MCF 10A (cell line): ENCODE data around the gene MBOAT2. TPM values are rescaled to one million over a fixed set of nuclear protein-coding genes. Genes with fewer than 3 reads are reported as not detected.

Experiments
- BruUV-seq: library from RNA; stranded (reverse); fragments of 400-500 nt; replicated peaks from 2 replicates; lab custom pipeline; 2021; lab: Mats Ljungman, UMichigan
- CTCF ChIA-PET: fragments of 300-600 bp; sonication (Branson Sonifier 250); formaldehyde crosslinking; extraction: SDS; loops from one replicate; lab custom pipeline; 2021; ENCODE audit warnings: antibody characterized with exemption, inconsistent platforms; lab: Yijun Ruan, JAX
- POLR2A ChIA-PET: fragments of 300-600, 350-650 bp; sonication (Branson Sonifier 250); formaldehyde crosslinking; extraction: SDS; loops from one replicate; lab custom pipeline; 2020; ENCODE audit warnings: antibody characterized with exemption, inconsistent platforms; lab: Yijun Ruan, JAX
- DNase-seq: peaks from one replicate; pipeline ENCODE4 v3.0.0-alpha.2; 2018; ENCODE audit not compliant: unreplicated experiment
- H3K27ac Mint-ChIP-seq: one replicate; pipeline ENCODE4 v1.8.0; 2022; ENCODE audit warnings: mild to moderate bottlenecking, low read depth, mixed read lengths; ENCODE audit not compliant: unreplicated experiment
- H3K27me3 Mint-ChIP-seq: one replicate; pipeline ENCODE4 v1.8.0; 2022; ENCODE audit warnings: mixed read lengths; ENCODE audit not compliant: insufficient read depth, unreplicated experiment
- H3K36me3 Mint-ChIP-seq: one replicate; pipeline ENCODE4 v1.8.0; 2022; ENCODE audit warnings: mild to moderate bottlenecking, moderate library complexity, mixed read lengths; ENCODE audit not compliant: insufficient read depth, unreplicated experiment
- H3K4me1 Mint-ChIP-seq: one replicate; pipeline ENCODE4 v1.8.0; 2022; ENCODE audit warnings: mixed read lengths; ENCODE audit not compliant: insufficient read depth, unreplicated experiment
- H3K4me3 Mint-ChIP-seq: one replicate; pipeline ENCODE4 v1.8.0; 2022; ENCODE audit warnings: mild to moderate bottlenecking, moderate library complexity, mixed read lengths; ENCODE audit not compliant: unreplicated experiment
- H3K9me3 Mint-ChIP-seq: one replicate; pipeline ENCODE4 v1.8.0; 2022; ENCODE audit warnings: mixed read lengths; ENCODE audit not compliant: unreplicated experiment
- intact Hi-C: fragments of 100-400 bp; cut with micrococcal nuclease; formaldehyde crosslinking; loops from 2 replicates; pipeline ENCODE4 v1.14.1; 2022
- total RNA-seq: library from RNA; stranded (reverse); gene quantifications from 2 replicates; pipeline ENCODE4 v1.2.3, GENCODE V29; 2022
- TF ChIP-seq, protein P1 (sequence below): fragments of 200-600 bp; IDR thresholded peaks from one replicate; pipeline ENCODE4 v1.8.0; 2022; ENCODE audit warnings: antibody characterized with exemption, mild to moderate bottlenecking; ENCODE audit not compliant: unreplicated experiment

Gene MBOAT2
- total RNA-seq, 1 experiment from 2014 or later: 34.7 TPM

GRCh38 chr2:8983571-8983970 is 19.9 kb downstream of the MBOAT2 start:
- peaks cover 25% of the 10 kb centered on the region for H3K4me1 Mint-ChIP-seq
- intact Hi-C loops: no loop called here
- no peak overlapping the region for H3K4me3 Mint-ChIP-seq
- no peaks in the 10 kb centered on the region for H3K9me3 Mint-ChIP-seq
- TF ChIP-seq, protein P1, sequence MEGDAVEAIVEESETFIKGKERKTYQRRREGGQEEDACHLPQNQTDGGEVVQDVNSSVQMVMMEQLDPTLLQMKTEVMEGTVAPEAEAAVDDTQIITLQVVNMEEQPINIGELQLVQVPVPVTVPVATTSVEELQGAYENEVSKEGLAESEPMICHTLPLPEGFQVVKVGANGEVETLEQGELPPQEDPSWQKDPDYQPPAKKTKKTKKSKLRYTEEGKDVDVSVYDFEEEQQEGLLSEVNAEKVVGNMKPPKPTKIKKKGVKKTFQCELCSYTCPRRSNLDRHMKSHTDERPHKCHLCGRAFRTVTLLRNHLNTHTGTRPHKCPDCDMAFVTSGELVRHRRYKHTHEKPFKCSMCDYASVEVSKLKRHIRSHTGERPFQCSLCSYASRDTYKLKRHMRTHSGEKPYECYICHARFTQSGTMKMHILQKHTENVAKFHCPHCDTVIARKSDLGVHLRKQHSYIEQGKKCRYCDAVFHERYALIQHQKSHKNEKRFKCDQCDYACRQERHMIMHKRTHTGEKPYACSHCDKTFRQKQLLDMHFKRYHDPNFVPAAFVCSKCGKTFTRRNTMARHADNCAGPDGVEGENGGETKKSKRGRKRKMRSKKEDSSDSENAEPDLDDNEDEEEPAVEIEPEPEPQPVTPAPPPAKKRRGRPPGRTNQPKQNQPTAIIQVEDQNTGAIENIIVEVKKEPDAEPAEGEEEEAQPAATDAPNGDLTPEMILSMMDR: no peak
- no peak overlapping the region for H3K27ac Mint-ChIP-seq
- no peak for DNase-seq
- no TSS peak for BruUV-seq
- CTCF ChIA-PET: interaction anchor here (1.0 kb wide), 1 partner anchor 110 kb away, joined by 4 read pairs; no protein-coding TSS in a partner anchor
- no peaks in the 10 kb centered on the region for H3K27me3 Mint-ChIP-seq
- no peaks in the 10 kb centered on the region for H3K36me3 Mint-ChIP-seq
- POLR2A ChIA-PET: interaction anchor here (1.3 to 1.6 kb wide), 2 partner anchors 10 to 19 kb away, joined by 3 to 8 read pairs; no protein-coding TSS in a partner anchor

DNA sequence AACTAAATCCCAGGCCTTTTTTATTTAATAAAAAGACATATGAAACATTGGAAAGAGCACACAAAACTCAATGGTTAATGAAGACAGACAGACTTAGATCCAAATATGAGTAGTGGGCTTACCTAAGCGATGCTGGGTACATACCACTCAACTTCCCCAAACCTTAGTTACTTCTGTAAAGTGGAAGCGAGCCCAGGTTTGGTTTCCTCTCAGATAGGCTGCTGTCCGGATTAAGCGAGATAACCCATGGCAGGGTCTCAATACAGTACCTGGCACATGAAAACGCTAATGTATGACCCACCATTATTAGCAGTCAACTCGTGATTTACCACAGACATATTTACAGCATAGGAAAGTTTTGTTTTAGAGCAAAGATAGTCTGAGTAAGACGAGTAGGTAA is 21.6 kb downstream of the MBOAT2 start:
- H3K4me1 Mint-ChIP-seq: peaks cover 17% of the 10 kb centered on the region
- no peaks in the 10 kb centered on the region for H3K36me3 Mint-ChIP-seq
- BruUV-seq: no TSS peak
- no peak overlapping the region for H3K27ac Mint-ChIP-seq
- TF ChIP-seq, protein P1: no peak
- intact Hi-C loops: no loop called here
- CTCF ChIA-PET: no interaction called here
- no peak for DNase-seq
- no peaks in the 10 kb centered on the region for H3K9me3 Mint-ChIP-seq
- POLR2A ChIA-PET: interaction anchor here (0.9 kb wide), 1 partner anchor 11 kb away, joined by 3 read pairs; no protein-coding TSS in a partner anchor
- no peak overlapping the region for H3K4me3 Mint-ChIP-seq
- no peaks in the 10 kb centered on the region for H3K27me3 Mint-ChIP-seq

GRCh38 chr2:8980096-8980495 is 23.4 kb downstream of the MBOAT2 start:
- DNase-seq: no peak
- TF ChIP-seq, protein P1: no peak
- no TSS peak for BruUV-seq
- CTCF ChIA-PET: interaction anchor here (0.5 kb wide), 1 partner anchor 172 kb away, joined by 3 read pairs; no protein-coding TSS in a partner anchor
- Mint-ChIP-seq H3K27me3 (no peaks in the 10 kb centered on the region), H3K36me3 (no peaks in the 10 kb centered on the region), H3K4me3 (no peak overlapping the region), H3K9me3 (no peaks in the 10 kb centered on the region), H3K27ac (no peak overlapping the region), H3K4me1 (peaks cover 8% of the 10 kb centered on the region)
- POLR2A ChIA-PET: no interaction called here
- intact Hi-C loops: no loop called here

- H3K36me3 Mint-ChIP-seq: no peaks in the 10 kb centered on the region
- intact Hi-C loops: no loop called here
- H3K27ac Mint-ChIP-seq: no peak overlapping the region
- no peaks in the 10 kb centered on the region for H3K9me3 Mint-ChIP-seq
- POLR2A ChIA-PET: interaction anchor here (0.5 kb wide), 1 partner anchor 115 kb away, joined by 4 read pairs; no protein-coding TSS in a partner anchor
- TF ChIP-seq, protein P1: no peak
- no TSS peak for BruUV-seq
- DNase-seq: no peak
- H3K4me3 Mint-ChIP-seq: no peak overlapping the region
- H3K27me3 Mint-ChIP-seq: no peaks in the 10 kb centered on the region
- H3K4me1 Mint-ChIP-seq: no peaks in the 10 kb centered on the region
- CTCF ChIA-PET: interaction anchor here (1.1 kb wide), 2 partner anchors 13 to 161 kb away, joined by 3 to 4 read pairs; no protein-coding TSS in a partner anchor
These were observed 25.7 kb downstream of the MBOAT2 start for GRCh38 chr2:8977758-8978157.
